H9 (cell line): ENCODE data around the gene NKD2. TPM values are rescaled to one million over a fixed set of nuclear protein-coding genes. Genes with fewer than 3 reads are reported as not detected.

Source experiments
- DNase-seq: peaks from one replicate; pipeline ENCODE4 v3.0.0-alpha.2; 2017
- H2AFZ ChIP-seq: one replicate; pipeline ENCODE4 v1.6.1; 2013; ENCODE audit warnings: mild to moderate bottlenecking, low read length, control low read depth, moderate library complexity
- H2AK5ac ChIP-seq: 2 replicates; pipeline ENCODE4 v1.6.1; 2013; ENCODE audit warnings: low read length, control low read depth, mixed read lengths; ENCODE audit not compliant: insufficient read length
- H2BK120ac ChIP-seq: one replicate; pipeline ENCODE4 v1.6.1; 2013; ENCODE audit warnings: low read depth, mild to moderate bottlenecking, low read length, control low read depth, inconsistent platforms; ENCODE audit not compliant: poor library complexity, severe bottlenecking
- H2BK12ac ChIP-seq: 2 replicates; pipeline ENCODE4 v1.6.1; 2013; ENCODE audit warnings: low read length, control low read depth, mixed read lengths, low read depth; ENCODE audit not compliant: insufficient read length
- H2BK15ac ChIP-seq: 2 replicates; pipeline ENCODE4 v1.6.1; 2013; ENCODE audit warnings: low read depth, low read length, control low read depth
- H2BK20ac ChIP-seq: one replicate; pipeline ENCODE4 v1.6.1; 2013; ENCODE audit warnings: low read depth, mild to moderate bottlenecking, low read length, control low read depth, inconsistent platforms; ENCODE audit not compliant: poor library complexity, severe bottlenecking
- H2BK5ac ChIP-seq: 2 replicates; pipeline ENCODE4 v1.6.1; 2013; ENCODE audit warnings: low read length, control low read depth, mixed read lengths; ENCODE audit not compliant: insufficient read length
- H3K14ac ChIP-seq: 2 replicates; pipeline ENCODE4 v1.6.1; 2013; ENCODE audit warnings: low read length, control low read depth; ENCODE audit not compliant: insufficient read depth
- H3K18ac ChIP-seq: 2 replicates; pipeline ENCODE4 v1.6.1; 2013; ENCODE audit warnings: low read depth, mild to moderate bottlenecking, mixed read lengths, low read length, control low read depth; ENCODE audit not compliant: insufficient read length
- H3K23ac ChIP-seq: 2 replicates; pipeline ENCODE4 v1.6.1; 2013; ENCODE audit warnings: low read length, control low read depth, mixed read lengths, low read depth; ENCODE audit not compliant: insufficient read length
- H3K23me2 ChIP-seq: 2 replicates; pipeline ENCODE4 v1.6.1; 2013; ENCODE audit warnings: low read depth, mild to moderate bottlenecking, mixed read lengths, low read length, control low read depth; ENCODE audit not compliant: insufficient read length, poor library complexity, severe bottlenecking
- H3K27ac ChIP-seq: 2 replicates; pipeline ENCODE4 v1.5.1; 2013; ENCODE audit warnings: low read length, control low read depth, mixed read lengths, low read depth; ENCODE audit not compliant: insufficient read length
- H3K27me3 ChIP-seq: 2 replicates; pipeline ENCODE4 v1.6.1; 2013; ENCODE audit warnings: low read length, control low read depth, inconsistent platforms; ENCODE audit not compliant: insufficient read depth
- H3K4ac ChIP-seq: 2 replicates; pipeline ENCODE4 v1.6.1; 2013; ENCODE audit warnings: low read depth, mild to moderate bottlenecking, control low read depth, inconsistent platforms, low read length, moderate library complexity
- H3K4me1 ChIP-seq: 2 replicates; pipeline ENCODE4 v1.6.1; 2013; ENCODE audit warnings: low read length, control low read depth, inconsistent platforms; ENCODE audit not compliant: insufficient read depth
- H3K4me2 ChIP-seq: 2 replicates; pipeline ENCODE4 v1.6.1; 2013; ENCODE audit warnings: low read length, control low read depth, mixed read lengths; ENCODE audit not compliant: insufficient read length, insufficient read depth
- H3K56ac ChIP-seq: 2 replicates; pipeline ENCODE4 v1.6.1; 2013; ENCODE audit warnings: low read depth, mild to moderate bottlenecking, mixed read lengths, low read length, control low read depth; ENCODE audit not compliant: insufficient read length
- H3K79me1 ChIP-seq: 2 replicates; pipeline ENCODE4 v1.6.1; 2013; ENCODE audit warnings: low read depth, mild to moderate bottlenecking, moderate library complexity, low read length, control low read depth, inconsistent platforms; ENCODE audit not compliant: insufficient read depth, poor library complexity, severe bottlenecking
- H3K79me2 ChIP-seq: 2 replicates; pipeline ENCODE4 v1.6.1; 2013; ENCODE audit warnings: low read length, control low read depth, inconsistent platforms; ENCODE audit not compliant: insufficient read depth
- H3K9ac ChIP-seq: 2 replicates; pipeline ENCODE4 v1.6.1; 2013; ENCODE audit warnings: low read length, control low read depth, mixed read lengths; ENCODE audit not compliant: insufficient read length; ENCODE audit errors: extremely low read depth
- H3K9me3 ChIP-seq: one replicate; pipeline ENCODE4 v1.6.1; 2013; ENCODE audit warnings: low read depth, low read length, inconsistent platforms; ENCODE audit not compliant: control insufficient read depth
- H3T11ph ChIP-seq: one replicate; pipeline ENCODE4 v1.6.1; 2013; ENCODE audit warnings: mild to moderate bottlenecking, low read length, control low read depth, inconsistent platforms
- H4K20me1 ChIP-seq: one replicate; pipeline ENCODE4 v1.6.1; 2013; ENCODE audit not compliant: control insufficient read depth, insufficient read length, insufficient read depth
- H4K5ac ChIP-seq: 2 replicates; pipeline ENCODE4 v1.6.1; 2013; ENCODE audit warnings: low read depth, mild to moderate bottlenecking, mixed read lengths, low read length, control low read depth; ENCODE audit not compliant: insufficient read length
- H4K8ac ChIP-seq: replicated peaks from 2 replicates; pipeline ENCODE4 v1.6.1; 2013; ENCODE audit warnings: low read length, control low read depth, mixed read lengths, low read depth; ENCODE audit not compliant: insufficient read length
- H4K91ac ChIP-seq: 2 replicates; pipeline ENCODE4 v1.6.1; 2013; ENCODE audit warnings: low read depth, mild to moderate bottlenecking, moderate library complexity, mixed read lengths, low read length, control low read depth; ENCODE audit not compliant: insufficient read length
- H3K27ac Mint-ChIP-seq, 3 experiments: 2 replicates in 2 of 3; 3 replicates in 1 of 3; pipeline ENCODE4 v1.8.0; 2020 to 2021; ENCODE audit warnings: mixed read lengths in 3 of 3, mild to moderate bottlenecking in 1 of 3, moderate library complexity in 1 of 3
- H3K27me3 Mint-ChIP-seq: 2 replicates; pipeline ENCODE4 v1.8.0; 2021; ENCODE audit warnings: low read depth, mild to moderate bottlenecking, moderate library complexity, mixed read lengths
- H3K36me3 Mint-ChIP-seq, 3 experiments: 2 replicates in 2 of 3; 3 replicates in 1 of 3; pipeline ENCODE4 v1.8.0; 2020 to 2021; ENCODE audit warnings: low read depth in 3 of 3, mixed read lengths in 3 of 3; ENCODE audit not compliant: insufficient read depth in 1 of 3
- H3K4me1 Mint-ChIP-seq, 2 experiments: 2 replicates each; pipeline ENCODE4 v1.8.0; 2020; ENCODE audit warnings: mixed read lengths in 2 of 2
- H3K4me3 Mint-ChIP-seq, 2 experiments: 2 replicates in 1 of 2; 3 replicates in 1 of 2; pipeline ENCODE4 v1.8.0; 2020 to 2021; ENCODE audit warnings: mild to moderate bottlenecking in 2 of 2, mixed read lengths in 2 of 2, moderate library complexity in 1 of 2
- H3K9me3 Mint-ChIP-seq, 2 experiments: 2 replicates in 1 of 2; 3 replicates in 1 of 2; pipeline ENCODE4 v1.8.0; 2020; ENCODE audit warnings: mild to moderate bottlenecking in 2 of 2, mixed read lengths in 2 of 2, moderate library complexity in 1 of 2
- CTCF ChIP-seq: fragments of 200-600 bp; sonication (generic); conservative IDR thresholded peaks from 3 replicates; pipeline ENCODE4 v1.8.0; 2021; ENCODE audit warnings: antibody characterized with exemption, mild to moderate bottlenecking
- WGBS: extraction: QIAGEN DNeasy Blood & Tissue Kit; methylation state at CpG from one replicate; pipeline ENCODE4 v1.1.7; 2013; ENCODE audit warnings: missing lambda C conversion rate, low lambda C conversion rate, mixed read lengths; ENCODE audit not compliant: insufficient read length; ENCODE audit errors: extremely low coverage; 5-methylcytosine and 5-hydroxymethylcytosine counted together
- total RNA-seq: library from RNA; stranded (reverse); gene quantifications from 2 replicates; pipeline ENCODE4 v1.2.1, GENCODE V29; 2021

NKD2 gene
- total RNA-seq, 1 experiment from 2014 or later = 7.3 TPM

GRCh38 chr5:1042626-1043025, 34.0 kb downstream of the NKD2 start:
- Histone ChIP-seq H2AK5ac (no peak overlapping the region), H2BK15ac (no peak overlapping the region), H3T11ph (no peak overlapping the region), H3K27ac (no peak overlapping the region), H3K23ac (no peak overlapping the region), H2BK20ac (no peak overlapping the region), H3K56ac (no peak overlapping the region), H3K9me3 (peaks cover 8% of the 10 kb centered on the region), H2AFZ (no peak overlapping the region), H3K79me1 (no peaks in the 10 kb centered on the region), H3K4me1 (no peaks in the 10 kb centered on the region), H2BK120ac (no peak overlapping the region), H2BK5ac (no peak overlapping the region), H3K14ac (no peak overlapping the region), H3K27me3 (no peaks in the 10 kb centered on the region), H4K91ac (no peak overlapping the region), H3K9ac (no peak overlapping the region), H3K4ac (no peak overlapping the region), H3K18ac (no peak overlapping the region), H4K5ac (no peak overlapping the region), H4K20me1 (peaks cover 3% of the 10 kb centered on the region), H4K8ac (no peak overlapping the region), H3K79me2 (no peaks in the 10 kb centered on the region), H3K23me2 (no peaks in the 10 kb centered on the region), H2BK12ac (no peak overlapping the region), H3K4me2 (no peak overlapping the region)
- 100% methylated on average over 7 of the region's 7 CpGs for WGBS
- Mint-ChIP-seq H3K9me3 (peaks cover 75% of the 10 kb centered on the region in 2 experiments), H3K36me3 (peaks cover 9 to 46% (median 17%) of the 10 kb centered on the region in 3 experiments; a peak in 6 of 7 replicates), H3K27me3 (peaks cover 10% of the 10 kb centered on the region), H3K4me3 (no peak overlapping the region), H3K27ac (no peak overlapping the region), H3K4me1 (peaks cover 5 to 6% of the 10 kb centered on the region in 2 experiments; a peak in 3 of 4 replicates)
- TF ChIP-seq CTCF = no peak
- DNase-seq = no peak
